Activated T-helper 1 cell treated with Interleukin-2 at 50 U/mL for 16 hours (primary cell): ENCODE data around the gene NDUFA7.
"Not testable (repeated sequence)": the region's sequence is repeated elsewhere in the genome, so short reads cannot be mapped to it uniquely, and the experiment has no call there.

Source experiments
- DNase-seq: peaks from one replicate; pipeline ENCODE4 v3.0.0-alpha.2; 2020; ENCODE audit warnings: low read depth

NDUFA7 gene

GRCh38 chr19:8341504-8341903, 20.3 kb upstream of the NDUFA7 start:
- DNase-seq: not testable (repeated sequence)

- DNase-seq: no peak
These were observed 19.3 kb upstream of the NDUFA7 start for GRCh38 chr19:8340341-8341096.

DNA sequence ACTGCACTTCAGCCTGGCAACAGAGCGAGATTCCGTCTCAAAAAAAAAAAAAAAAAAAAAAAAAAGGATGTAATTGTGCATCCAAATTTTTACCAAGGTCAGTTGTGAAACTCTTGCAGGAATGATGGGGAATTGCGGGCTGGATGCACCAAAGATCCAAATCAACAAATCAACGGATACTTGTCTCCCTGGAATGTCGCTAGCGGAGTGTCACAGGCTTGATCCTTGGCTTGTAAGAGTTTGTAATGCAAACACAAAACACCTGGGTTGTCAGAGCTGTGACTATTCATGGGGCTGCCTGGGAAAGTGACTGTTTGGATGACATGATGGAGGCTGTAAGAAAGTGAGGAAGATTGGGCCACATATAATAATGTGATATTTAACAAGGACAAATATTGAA, 17.7 kb upstream of the NDUFA7 start:
- DNase-seq: no peak

DNA sequence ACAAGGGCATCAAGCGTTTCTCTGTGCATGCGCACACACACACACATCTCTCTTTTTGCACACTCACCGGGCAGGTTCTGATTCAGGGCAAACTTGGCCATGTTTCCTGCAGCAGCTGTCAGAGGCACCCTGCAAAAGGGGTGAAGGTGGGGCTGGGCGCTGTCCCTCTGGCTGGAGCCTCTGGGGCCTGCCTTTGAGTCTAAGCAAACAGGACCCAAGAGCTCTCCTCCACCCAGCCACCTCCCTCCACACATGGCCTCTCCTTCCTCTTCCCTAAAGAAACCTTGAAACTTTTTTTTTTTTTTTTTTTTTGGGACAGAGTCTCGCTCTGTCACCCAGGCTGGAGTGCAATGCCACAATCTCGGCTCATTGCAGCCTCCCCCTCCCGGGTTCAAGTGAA, 16.6 kb upstream of the NDUFA7 start:
- no peak for DNase-seq

DNA sequence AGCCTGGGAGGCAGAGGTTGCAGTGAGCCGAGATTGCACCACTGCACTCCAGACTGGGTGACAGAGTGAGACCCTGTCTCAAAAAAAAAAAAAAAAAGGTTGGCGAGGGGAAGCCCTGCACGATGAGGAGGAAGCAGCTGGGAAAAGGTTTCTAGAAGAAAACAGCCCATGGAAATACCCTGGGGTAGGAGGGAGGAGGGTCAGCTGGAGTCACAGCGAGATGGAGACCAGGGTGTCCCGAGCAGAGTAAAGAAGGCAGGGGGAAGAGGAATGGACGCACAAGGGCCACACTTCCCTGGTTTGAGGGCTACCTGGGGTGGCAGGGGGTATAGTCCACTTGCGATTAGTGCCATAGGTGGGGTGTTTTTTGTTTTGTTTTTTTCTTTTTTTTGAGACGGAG, 15.5 kb upstream of the NDUFA7 start:
- DNase-seq: no peak

- no peak for DNase-seq
These were observed 14.9 kb upstream of the NDUFA7 start for GRCh38 chr19:8336072-8336569.

DNA sequence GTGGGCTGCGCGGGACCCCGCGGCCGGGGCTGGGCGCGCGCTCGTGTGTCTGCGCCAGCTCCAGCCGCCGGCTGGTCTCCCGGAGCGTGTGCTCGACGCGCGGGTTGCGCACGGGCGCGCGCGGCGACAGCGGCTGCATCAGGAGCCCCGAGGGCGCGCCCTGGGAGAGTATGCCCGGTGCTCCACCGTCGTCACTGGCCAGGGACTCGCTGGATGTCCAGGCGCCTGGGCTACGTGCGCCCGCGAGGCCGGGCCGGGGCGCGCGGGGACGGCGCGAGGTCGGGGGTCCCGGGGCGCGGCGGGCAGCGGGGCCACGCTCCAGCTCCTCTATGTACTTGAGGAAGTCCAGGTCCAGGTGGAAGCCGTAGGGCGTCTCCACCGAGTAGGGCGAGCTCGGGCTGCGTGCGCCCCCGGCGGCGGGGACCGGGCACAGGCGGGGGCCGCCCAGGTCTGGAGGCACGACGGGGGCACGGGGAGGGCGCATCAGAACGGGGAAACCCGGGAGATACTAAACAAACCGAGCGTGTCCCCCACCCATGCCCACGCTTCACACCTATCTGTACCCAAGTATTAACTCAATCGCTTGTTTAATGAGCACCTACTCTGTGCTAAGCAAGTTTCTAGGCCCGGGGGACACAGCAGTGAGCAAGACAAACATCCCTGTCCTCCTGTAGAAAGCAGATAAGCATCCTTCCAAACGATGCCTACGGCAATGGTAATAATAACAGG, 14.3 kb upstream of the NDUFA7 start:
- DNase-seq: no peak

DNA sequence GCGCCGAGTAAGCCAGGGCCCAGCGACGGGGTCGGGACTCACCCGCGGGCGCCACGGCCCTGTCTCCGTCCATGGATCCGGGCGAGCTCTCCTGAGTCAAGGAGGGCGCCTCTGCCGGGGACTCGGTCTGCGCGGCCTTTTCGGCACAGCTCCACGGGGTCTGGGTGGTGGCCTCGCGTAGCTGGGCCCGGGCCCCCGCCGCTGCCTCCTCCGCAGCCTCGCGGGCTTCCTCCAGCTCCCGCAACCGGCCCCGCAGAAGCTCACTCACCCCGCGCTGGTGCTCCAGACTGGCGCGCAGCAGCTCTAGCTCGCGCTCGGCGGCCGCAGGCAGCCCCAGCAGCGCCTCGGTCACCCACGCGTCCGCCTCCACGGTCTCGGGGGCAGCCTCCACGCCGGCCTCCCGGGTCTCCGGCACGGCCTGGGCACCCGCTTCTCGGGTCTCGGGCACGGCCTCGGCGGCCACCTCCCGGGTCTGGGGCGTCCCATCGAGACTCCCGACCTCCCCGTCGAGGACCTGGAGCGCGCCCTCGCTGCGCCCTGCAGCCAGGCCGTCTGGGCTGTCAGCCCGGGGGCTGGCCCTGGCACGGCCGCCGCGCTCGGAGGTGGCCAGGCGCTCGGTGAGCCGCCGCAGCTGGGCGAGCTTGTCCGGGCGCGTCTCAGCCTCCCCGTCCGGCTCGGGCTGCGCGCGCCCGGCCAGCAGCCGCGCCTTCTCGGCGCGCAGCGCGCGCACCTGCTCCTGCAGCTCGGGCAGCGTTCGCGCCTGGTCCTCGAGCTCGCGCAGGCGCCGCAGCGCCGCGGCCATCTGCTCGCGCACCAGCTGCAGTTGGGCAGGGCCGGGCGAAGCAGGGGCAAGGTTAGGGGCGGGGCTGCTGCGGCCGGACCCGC, 13.5 kb upstream of the NDUFA7 start:
- DNase-seq: no peak

- no peak for DNase-seq
These were observed 12.7 kb upstream of the NDUFA7 start for GRCh38 chr19:8333767-8334457.

GRCh38 chr19:8332976-8333766, 12.0 kb upstream of the NDUFA7 start:
- DNase-seq: no peak

GRCh38 chr19:8331263-8331845, 10.2 kb upstream of the NDUFA7 start:
- DNase-seq: no peak

GRCh38 chr19:8329996-8330395, 8.8 kb upstream of the NDUFA7 start:
- DNase-seq: no peak

DNA sequence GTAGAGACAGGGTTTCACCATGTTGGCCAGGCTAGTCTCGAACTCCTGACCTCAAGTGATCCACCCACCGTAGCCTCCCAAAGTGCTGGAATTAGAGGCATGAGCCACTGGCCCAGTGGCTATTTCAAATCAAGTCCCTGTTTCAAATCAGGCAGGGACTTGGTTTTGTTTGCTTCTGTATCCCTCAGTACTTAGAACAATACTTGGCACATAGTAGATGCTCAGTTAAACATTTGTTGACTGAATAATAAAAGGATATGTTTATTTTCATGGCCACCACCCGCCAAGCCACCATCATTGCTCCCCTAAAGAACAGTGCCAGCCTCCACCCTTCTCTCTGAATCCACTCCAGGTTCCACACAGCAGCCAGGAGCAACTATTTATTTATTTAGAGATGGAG, 4.3 kb upstream of the NDUFA7 start:
- DNase-seq: no peak

DNA sequence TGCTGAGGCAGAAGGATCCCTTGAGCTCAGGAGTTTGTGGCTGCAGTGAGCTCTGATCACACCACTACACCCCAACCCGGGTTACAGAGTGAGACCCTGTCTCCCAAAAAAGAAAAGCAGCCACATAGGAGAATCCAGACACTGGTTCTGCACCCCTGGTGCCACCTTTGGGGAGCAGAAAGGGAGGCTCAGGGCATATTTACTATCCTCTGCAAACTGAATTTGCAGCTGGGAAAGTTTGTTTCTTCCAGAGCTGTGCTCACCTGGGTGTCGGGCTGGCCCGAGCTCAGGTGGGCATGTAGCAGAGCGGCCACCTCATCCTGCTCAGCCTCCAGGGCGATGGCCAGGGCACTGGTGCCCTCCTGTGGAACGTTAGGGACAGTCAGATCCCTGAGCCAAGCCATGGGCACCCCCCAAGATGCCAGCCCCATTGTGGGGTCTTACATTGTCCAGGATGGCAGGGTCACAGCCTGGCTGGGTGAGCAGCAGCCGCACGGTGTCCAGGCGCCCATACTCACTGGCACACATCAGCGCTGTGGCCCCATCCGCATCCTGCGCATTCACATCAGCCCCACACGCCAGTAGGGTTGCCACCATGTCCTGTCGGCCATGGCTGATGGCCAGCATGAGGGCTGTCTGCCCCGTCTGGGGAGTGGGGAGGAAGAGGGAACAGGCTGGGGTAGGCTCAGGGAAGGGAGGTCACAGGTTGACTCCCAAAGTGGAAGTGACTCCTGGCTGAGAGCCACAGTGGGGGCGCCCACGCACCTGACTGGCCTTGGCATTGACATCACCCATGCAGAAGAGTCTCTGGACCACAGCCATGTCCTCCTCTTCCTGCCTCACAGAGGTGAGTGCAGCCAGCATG, 3.2 kb upstream of the NDUFA7 start:
- DNase-seq: no peak

GRCh38 chr19:8323781-8324185, 2.6 kb upstream of the NDUFA7 start:
- no peak for DNase-seq

- DNase-seq: no peak
These were observed 1.4 kb upstream of the NDUFA7 start for GRCh38 chr19:8322638-8322997.

DNA sequence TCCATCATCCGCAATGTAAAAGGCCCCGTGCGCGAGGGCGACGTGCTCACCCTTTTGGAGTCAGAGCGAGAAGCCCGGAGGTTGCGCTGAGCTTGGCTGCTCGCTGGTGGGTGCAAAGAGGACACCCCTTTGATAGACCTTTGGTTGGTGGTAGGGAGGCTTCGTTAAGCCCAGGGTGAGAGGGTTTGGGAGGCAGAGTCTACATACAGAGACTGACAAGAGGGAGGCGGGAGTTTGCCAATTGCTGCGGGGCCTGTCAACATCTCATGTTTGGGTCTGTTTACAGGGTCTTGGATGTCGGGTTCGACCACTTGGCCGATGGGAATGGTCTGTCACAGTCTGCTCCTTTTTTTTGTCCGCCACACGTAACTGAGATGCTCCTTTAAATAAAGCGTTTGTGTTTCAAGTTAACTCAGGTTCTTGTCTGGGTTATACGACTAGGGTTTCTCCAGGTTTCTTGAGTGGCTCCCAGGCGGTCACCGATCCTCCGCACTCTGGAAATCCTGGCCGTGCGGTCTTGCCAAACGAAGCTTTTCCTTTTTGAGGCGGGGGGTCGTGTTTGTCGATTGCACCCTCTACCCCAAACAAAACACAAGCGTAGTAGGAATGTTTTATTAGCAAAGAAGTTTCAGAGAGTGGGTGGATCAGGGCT, 937 bp upstream of the NDUFA7 start:
- DNase-seq: no peak

DNA sequence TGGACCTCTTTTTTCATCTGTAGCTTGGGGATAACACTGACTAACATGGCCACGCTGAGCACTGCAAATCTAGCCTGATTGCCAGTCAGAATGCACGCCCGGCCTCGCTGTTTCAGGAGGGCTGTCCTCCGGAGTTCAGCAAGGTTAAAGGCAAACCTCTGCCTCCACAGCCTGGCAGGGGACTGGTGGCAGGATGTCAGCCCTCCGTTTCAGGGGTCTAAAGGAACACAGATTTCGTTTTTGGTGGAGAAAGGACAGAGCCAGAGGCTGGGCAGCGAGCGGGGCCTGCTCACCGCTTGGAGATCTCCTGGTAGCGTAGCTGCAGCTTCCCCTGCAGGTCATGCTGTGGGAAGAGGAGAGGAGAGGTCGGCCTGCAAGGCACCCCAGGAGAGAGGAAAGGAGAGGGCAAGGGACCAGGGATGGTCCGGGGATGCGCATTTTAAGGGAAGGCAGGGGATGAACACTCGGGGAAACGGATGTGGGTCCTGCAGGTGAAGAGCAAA, 560 bp downstream of the NDUFA7 start:
- no peak for DNase-seq
